Glutamatergic neuron (in vitro differentiated cells): ENCODE data around the gene IGSF3. TPM values are rescaled to one million over a fixed set of nuclear protein-coding genes. Genes with fewer than 3 reads are reported as not detected.

ENCODE experiments used
- DNase-seq: peaks from one replicate; pipeline ENCODE4 v3.0.0; 2022
- H3K27ac Mint-ChIP-seq: one replicate; pipeline ENCODE4 v1.8.0; 2020; ENCODE audit warnings: mild to moderate bottlenecking, mixed read lengths, inconsistent platforms; ENCODE audit not compliant: unreplicated experiment
- H3K27me3 Mint-ChIP-seq: one replicate; pipeline ENCODE4 v1.8.0; 2020; ENCODE audit warnings: mild to moderate bottlenecking, moderate library complexity, mixed read lengths, inconsistent platforms; ENCODE audit not compliant: unreplicated experiment
- H3K36me3 Mint-ChIP-seq: one replicate; pipeline ENCODE4 v1.8.0; 2020; ENCODE audit warnings: mild to moderate bottlenecking, mixed read lengths, inconsistent platforms; ENCODE audit not compliant: unreplicated experiment
- H3K4me1 Mint-ChIP-seq: one replicate; pipeline ENCODE4 v1.8.0; 2020; ENCODE audit warnings: mild to moderate bottlenecking, low read depth, mixed read lengths, inconsistent platforms; ENCODE audit not compliant: unreplicated experiment
- H3K4me3 Mint-ChIP-seq: one replicate; pipeline ENCODE4 v1.8.0; 2020; ENCODE audit warnings: mild to moderate bottlenecking, mixed read lengths, inconsistent platforms; ENCODE audit not compliant: unreplicated experiment
- H3K9me3 Mint-ChIP-seq: one replicate; pipeline ENCODE4 v1.8.0; 2020; ENCODE audit warnings: mild to moderate bottlenecking, moderate library complexity, mixed read lengths, inconsistent platforms; ENCODE audit not compliant: unreplicated experiment
- total RNA-seq: library from RNA; stranded (reverse); fragmentation: NEBNext Ultra II Directional; extraction: Animal tissue kit (Norgen Biotek cat#: 25700); gene quantifications from one replicate; pipeline ENCODE4 v1.2.1, GENCODE V29; 2021; ENCODE audit not compliant: unreplicated experiment
- TF ChIP-seq, protein P1 (sequence below): fragments of 200-600 bp; sonication (generic); IDR thresholded peaks from one replicate; pipeline ENCODE4 v1.5.0; 2021; ENCODE audit not compliant: partially characterized antibody, unreplicated experiment

IGSF3 gene
- total RNA-seq, 1 donor from 2014 or later, result 110 TPM

DNA sequence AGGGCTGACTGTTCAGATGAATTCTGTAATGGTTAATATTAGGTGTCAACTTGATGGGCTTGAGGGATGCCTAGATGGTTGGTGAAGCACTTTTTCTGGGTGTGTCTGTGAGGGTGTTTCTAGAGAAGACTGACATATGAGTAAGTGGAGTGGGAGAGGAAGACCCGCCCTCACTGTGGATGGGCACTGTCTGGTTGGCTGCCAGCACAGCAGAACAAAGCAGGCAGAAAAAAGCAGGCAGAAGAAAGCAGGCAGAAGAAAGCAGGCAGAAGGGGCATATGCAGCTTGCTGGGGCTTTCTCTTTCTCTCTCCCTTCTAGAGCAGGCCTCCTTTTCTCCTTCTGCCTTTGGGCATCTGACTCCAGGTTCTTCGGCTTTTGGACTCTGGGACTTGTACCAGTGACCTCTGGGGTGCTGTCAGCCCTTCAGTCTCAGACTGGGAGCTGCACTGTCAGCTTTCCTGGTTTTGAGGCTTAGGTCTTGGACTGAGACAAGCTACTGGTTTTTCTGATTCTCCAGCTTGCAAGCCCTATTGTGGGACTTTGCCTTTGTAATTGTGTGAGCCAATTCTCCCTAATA, 43.8 kb upstream of the IGSF3 start:
- Mint-ChIP-seq H3K36me3 (no peaks in the 10 kb centered on the region), H3K9me3 (peaks cover 9% of the 10 kb centered on the region), H3K4me3 (no peak overlapping the region), H3K27ac (peak overlapping the region; percentile 18), H3K4me1 (peaks cover 34% of the 10 kb centered on the region), H3K27me3 (peaks cover 7% of the 10 kb centered on the region)
- TF ChIP-seq, protein P1, sequence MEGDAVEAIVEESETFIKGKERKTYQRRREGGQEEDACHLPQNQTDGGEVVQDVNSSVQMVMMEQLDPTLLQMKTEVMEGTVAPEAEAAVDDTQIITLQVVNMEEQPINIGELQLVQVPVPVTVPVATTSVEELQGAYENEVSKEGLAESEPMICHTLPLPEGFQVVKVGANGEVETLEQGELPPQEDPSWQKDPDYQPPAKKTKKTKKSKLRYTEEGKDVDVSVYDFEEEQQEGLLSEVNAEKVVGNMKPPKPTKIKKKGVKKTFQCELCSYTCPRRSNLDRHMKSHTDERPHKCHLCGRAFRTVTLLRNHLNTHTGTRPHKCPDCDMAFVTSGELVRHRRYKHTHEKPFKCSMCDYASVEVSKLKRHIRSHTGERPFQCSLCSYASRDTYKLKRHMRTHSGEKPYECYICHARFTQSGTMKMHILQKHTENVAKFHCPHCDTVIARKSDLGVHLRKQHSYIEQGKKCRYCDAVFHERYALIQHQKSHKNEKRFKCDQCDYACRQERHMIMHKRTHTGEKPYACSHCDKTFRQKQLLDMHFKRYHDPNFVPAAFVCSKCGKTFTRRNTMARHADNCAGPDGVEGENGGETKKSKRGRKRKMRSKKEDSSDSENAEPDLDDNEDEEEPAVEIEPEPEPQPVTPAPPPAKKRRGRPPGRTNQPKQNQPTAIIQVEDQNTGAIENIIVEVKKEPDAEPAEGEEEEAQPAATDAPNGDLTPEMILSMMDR, result no peak
- no peak for DNase-seq

DNA sequence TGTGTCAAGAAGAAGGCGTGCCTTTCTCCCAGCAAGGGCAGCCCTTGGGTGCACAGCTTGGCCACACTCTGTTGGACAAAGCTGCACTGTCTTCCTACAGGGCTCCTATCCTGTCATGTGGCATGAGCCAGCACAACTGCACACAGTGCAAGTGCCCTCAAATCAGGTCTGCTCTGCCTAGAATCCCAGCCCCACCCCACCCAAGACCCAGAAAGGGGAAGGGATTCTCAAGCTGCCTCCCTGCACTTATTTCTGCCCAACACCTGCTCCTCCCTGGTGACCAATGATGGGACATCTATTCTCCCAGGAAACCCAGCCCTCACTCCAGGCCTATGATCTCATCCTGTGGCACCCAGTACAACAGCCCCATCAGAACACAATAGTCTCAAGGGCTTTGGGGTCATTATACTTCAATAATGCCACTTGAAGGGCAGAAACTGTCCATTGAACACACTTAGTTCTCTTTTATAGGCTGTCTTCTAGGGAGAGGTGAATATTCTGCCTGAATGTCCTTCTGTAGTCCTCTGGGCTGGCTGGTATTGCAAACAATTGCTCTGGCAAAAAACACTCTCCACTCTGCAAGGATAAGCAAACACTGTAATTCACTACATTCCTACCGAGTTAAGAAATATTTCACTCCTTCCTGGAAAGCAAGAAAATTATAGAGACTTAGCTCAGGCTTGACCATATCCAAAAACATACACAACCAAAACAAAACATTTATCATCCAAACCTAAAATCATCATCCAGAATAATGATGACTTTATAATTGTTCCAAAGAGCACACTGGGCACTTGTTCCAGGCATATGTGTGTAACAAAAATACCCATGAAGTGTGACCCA, 43.1 kb upstream of the IGSF3 start:
- H3K4me3 Mint-ChIP-seq, result no peak overlapping the region
- peak overlapping the region; percentile 49 for H3K27ac Mint-ChIP-seq
- DNase-seq, result no peak
- no peaks in the 10 kb centered on the region for H3K36me3 Mint-ChIP-seq
- peaks cover 39% of the 10 kb centered on the region for H3K4me1 Mint-ChIP-seq
- TF ChIP-seq, protein P1, result no peak
- H3K9me3 Mint-ChIP-seq, result peaks cover 9% of the 10 kb centered on the region
- H3K27me3 Mint-ChIP-seq, result peaks cover 7% of the 10 kb centered on the region

- TF ChIP-seq, protein P1, result no peak
- no peaks in the 10 kb centered on the region for H3K36me3 Mint-ChIP-seq
- H3K27me3 Mint-ChIP-seq, result peaks cover 7% of the 10 kb centered on the region
- H3K4me1 Mint-ChIP-seq, result peaks cover 39% of the 10 kb centered on the region
- no peak overlapping the region for H3K4me3 Mint-ChIP-seq
- H3K9me3 Mint-ChIP-seq, result peaks cover 9% of the 10 kb centered on the region
- no peak overlapping the region for H3K27ac Mint-ChIP-seq
- DNase-seq, result no peak
Observed at GRCh38 chr1:116709666-116710167, 42.2 kb upstream of the IGSF3 start.

- H3K4me3 Mint-ChIP-seq, result no peak overlapping the region
- DNase-seq, result peak; percentile 52
- peak overlapping the region; percentile 23 for H3K27ac Mint-ChIP-seq
- peaks cover 9% of the 10 kb centered on the region for H3K9me3 Mint-ChIP-seq
- TF ChIP-seq, protein P1, result no peak
- H3K4me1 Mint-ChIP-seq, result peaks cover 47% of the 10 kb centered on the region
- peaks cover 7% of the 10 kb centered on the region for H3K27me3 Mint-ChIP-seq
- no peaks in the 10 kb centered on the region for H3K36me3 Mint-ChIP-seq
Observed at GRCh38 chr1:116708255-116708900, 40.8 kb upstream of the IGSF3 start.
